Stimulated activated CD4-positive, alpha-beta T cell treated with anti-CD3 and anti-CD28 coated beads, Interleukin-2, amount 100 ng/mL, for 48 hours (primary cell): ENCODE measurements around the gene COG8.

ENCODE experiments used
- DNase-seq, 2 donors: peaks; one replicate each; pipeline ENCODE4 v3.0.0-alpha.2; 2020

COG8 gene

DNA sequence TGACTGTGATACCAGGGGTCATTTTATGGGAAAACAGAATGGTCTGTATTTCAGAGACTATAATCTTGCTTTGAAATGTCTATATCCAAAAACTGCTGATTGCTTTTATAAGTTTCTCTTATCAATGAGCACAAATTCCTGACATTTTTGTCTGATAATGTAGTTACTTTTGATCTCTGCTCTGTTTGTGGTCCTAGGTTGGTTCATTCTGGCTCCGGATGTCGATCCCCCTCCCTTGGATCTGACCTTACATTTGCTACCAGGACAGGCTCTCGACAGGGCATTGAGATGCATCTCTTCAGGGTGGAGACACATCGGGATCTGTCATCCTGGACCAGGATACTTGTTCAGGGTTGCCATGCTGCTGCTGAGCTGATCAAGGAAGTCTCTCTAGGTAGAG, 55.5 kb downstream of the COG8 start:
- no peak for DNase-seq

DNA sequence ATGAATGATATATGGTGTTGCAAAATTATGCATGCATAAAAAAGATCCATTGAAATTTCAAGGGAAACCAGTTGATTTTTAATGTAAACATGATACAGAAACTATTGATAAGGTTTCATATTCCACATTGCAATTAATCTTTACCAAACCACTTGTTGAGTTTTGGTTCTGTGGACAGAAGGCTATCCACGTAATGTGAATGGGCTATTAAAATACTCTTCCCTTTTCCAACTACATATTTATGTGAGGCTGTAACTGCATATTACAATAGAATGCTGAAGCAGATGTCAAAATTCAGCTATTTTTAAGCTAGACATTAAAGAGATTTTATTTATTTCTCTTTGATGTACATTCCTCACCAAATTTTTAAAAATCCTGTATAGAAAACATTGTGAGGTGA, 62.0 kb downstream of the COG8 start:
- DNase-seq, result no peak
